ENCODE data around the gene CCNB2. TPM values are rescaled to one million over a fixed set of nuclear protein-coding genes. Genes with fewer than 3 reads are reported as not detected.

CCNB2 gene
- total RNA-seq = 2.1 and 2.3 TPM in 2 replicates

DNA sequence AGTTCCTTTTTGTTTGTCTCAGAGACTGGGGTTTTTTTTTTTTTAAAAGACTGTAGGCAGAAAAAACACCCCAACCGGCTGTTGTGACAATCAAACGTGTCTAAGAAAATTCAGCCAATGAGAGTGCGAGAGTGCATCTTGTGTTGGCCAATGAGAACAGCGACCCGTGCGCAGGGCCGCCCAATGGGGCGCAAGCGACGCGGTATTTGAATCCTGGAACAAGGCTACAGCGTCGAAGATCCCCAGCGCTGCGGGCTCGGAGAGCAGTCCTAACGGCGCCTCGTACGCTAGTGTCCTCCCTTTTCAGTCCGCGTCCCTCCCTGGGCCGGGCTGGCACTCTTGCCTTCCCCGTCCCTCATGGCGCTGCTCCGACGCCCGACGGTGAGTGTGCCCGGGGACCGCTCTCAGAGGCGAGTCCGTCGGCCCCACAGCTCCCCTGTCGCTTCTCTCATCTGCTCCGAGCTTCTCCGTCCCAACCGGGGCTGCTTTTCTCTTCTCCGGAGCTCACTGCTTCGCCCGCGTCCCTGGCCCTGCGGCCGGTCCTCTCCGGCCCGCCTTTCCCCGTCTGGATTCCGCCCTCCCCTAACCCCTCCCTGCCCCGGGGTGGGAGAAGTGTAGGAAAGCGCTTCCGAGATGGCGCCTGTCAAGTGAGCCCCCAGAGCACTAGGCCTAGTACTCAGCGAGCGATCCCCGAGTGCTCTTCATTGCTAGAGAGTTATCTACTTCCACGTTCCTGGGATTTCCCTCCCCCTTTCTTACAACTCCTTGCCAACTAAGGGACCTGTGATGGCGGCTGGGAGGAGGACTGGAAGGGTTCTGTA lies at the start of gene CCNB2:
CCNB2 (plus strand) TSS at position 235 of the 821 bp plus-strand sequence; CDS start at position 358, 123 bp downstream.
- no peak for FAIRE-seq
- H3K27me3 ChIP-seq (ENCODE audit: control insufficient read depth, insufficient read depth, low read length) = no peaks in the 10 kb centered on the region
- H3K4me3 ChIP-seq (ENCODE audit: low read depth, low read length) = peak within 1 kb of the TSS; percentile 94
- H3K36me3 ChIP-seq (ENCODE audit: control insufficient read depth, insufficient read depth, low read length) = peaks cover 1% of the 10 kb centered on the region
- TF ChIP-seq, protein P1, sequence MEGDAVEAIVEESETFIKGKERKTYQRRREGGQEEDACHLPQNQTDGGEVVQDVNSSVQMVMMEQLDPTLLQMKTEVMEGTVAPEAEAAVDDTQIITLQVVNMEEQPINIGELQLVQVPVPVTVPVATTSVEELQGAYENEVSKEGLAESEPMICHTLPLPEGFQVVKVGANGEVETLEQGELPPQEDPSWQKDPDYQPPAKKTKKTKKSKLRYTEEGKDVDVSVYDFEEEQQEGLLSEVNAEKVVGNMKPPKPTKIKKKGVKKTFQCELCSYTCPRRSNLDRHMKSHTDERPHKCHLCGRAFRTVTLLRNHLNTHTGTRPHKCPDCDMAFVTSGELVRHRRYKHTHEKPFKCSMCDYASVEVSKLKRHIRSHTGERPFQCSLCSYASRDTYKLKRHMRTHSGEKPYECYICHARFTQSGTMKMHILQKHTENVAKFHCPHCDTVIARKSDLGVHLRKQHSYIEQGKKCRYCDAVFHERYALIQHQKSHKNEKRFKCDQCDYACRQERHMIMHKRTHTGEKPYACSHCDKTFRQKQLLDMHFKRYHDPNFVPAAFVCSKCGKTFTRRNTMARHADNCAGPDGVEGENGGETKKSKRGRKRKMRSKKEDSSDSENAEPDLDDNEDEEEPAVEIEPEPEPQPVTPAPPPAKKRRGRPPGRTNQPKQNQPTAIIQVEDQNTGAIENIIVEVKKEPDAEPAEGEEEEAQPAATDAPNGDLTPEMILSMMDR (IDR thresholded peaks at IDR 0.05; ENCODE audit: insufficient read depth, low read length, severe bottlenecking) = no peak
- peak; percentile 90 for DNase-seq (ENCODE audit: low read depth)

DNA sequence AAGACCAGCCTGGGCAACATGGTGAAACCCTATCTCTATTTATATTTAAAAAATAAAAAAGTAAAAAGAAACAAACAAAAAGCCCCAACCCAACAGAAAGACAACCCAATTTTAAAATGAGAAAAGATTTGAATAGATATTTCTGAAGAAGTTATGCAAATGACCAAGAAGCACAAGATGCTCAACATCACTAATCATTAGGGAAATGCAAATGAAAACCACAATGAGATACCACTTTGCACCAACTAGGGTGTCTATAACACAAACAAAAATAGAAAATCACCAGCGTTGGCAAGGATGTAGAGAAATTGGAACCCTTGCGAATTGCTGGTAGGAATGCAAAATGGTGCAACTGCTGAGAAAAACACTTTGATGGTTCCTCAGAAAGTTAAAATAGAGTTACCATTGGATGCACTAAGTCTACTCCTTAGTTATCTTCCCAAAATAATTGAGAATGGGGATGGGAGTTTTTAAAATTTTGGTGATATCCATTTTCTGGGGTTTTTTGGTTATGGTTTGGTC lies 45.8 kb upstream of the CCNB2 start:
- TF ChIP-seq, protein P1 (IDR thresholded peaks at IDR 0.05; ENCODE audit: insufficient read depth, low read length, severe bottlenecking) = no peak
- Histone ChIP-seq H3K36me3 (ENCODE audit: control insufficient read depth, insufficient read depth, low read length) (peaks cover 8% of the 10 kb centered on the region), H3K4me3 (ENCODE audit: low read depth, low read length) (no peak overlapping the region), H3K27me3 (ENCODE audit: control insufficient read depth, insufficient read depth, low read length) (no peaks in the 10 kb centered on the region)
- FAIRE-seq (no peak), DNase-seq (ENCODE audit: low read depth) (no peak)

DNA sequence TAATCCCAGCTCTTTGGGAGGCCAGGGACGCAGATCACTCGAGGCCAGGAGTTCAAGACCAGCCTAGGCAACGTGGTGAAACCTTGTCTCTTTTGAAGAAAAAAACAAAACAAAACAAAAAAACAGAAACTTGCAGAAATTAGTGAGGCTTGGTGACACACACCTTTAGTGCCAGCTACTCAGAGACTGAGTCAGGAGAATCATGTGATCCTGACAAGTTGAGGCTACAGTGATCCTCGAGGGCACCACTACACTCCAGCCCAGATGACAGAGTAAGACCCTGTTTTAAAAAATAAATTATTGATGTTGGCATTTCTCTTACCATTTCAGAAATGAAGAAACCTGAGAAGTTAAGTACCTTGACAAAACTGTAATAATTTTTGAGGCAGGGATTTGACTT lies 44.6 kb upstream of the CCNB2 start:
- no peaks in the 10 kb centered on the region for H3K27me3 ChIP-seq (ENCODE audit: control insufficient read depth, insufficient read depth, low read length)
- DNase-seq (ENCODE audit: low read depth) (peak; percentile 56), FAIRE-seq (no peak)
- peaks cover 8% of the 10 kb centered on the region for H3K36me3 ChIP-seq (ENCODE audit: control insufficient read depth, insufficient read depth, low read length)
- TF ChIP-seq, protein P1 (IDR thresholded peaks at IDR 0.05; ENCODE audit: insufficient read depth, low read length, severe bottlenecking) = no peak
- no peak overlapping the region for H3K4me3 ChIP-seq (ENCODE audit: low read depth, low read length)

GRCh38 chr15:59063042-59063441 lies 41.9 kb upstream of the CCNB2 start:
- Histone ChIP-seq H3K4me3 (ENCODE audit: low read depth, low read length) (no peak overlapping the region), H3K36me3 (ENCODE audit: control insufficient read depth, insufficient read depth, low read length) (peaks cover 12% of the 10 kb centered on the region), H3K27me3 (ENCODE audit: control insufficient read depth, insufficient read depth, low read length) (no peaks in the 10 kb centered on the region)
- no peak for FAIRE-seq
- no peak for DNase-seq (ENCODE audit: low read depth)
- TF ChIP-seq, protein P1 (IDR thresholded peaks at IDR 0.05; ENCODE audit: insufficient read depth, low read length, severe bottlenecking) = no peak

DNA sequence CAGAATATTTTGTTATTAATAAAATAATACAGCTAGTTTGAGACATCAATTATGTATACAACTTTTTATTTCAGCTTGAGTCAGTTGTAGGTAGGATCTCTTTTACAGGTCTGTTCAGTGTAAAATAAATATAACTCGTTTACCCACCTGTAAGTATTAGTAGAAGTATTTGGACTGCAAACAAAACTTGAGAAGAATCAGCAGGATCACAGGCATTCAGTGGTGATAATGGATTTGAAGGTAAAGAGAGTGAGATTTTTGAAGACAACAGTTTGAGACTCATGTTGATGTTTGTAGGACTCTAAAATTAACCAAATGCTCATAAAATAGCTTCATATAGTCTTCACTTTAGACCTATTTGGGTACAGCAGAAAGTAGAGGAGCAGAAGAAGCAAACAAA lies 35.5 kb upstream of the CCNB2 start:
- H3K27me3 ChIP-seq (ENCODE audit: control insufficient read depth, insufficient read depth, low read length) = no peaks in the 10 kb centered on the region
- H3K36me3 ChIP-seq (ENCODE audit: control insufficient read depth, insufficient read depth, low read length) = peaks cover 8% of the 10 kb centered on the region
- FAIRE-seq = no peak
- no peak for DNase-seq (ENCODE audit: low read depth)
- no peak overlapping the region for H3K4me3 ChIP-seq (ENCODE audit: low read depth, low read length)
- TF ChIP-seq, protein P1 (IDR thresholded peaks at IDR 0.05; ENCODE audit: insufficient read depth, low read length, severe bottlenecking) = no peak

Data from bronchial epithelial cell (primary cell).